ENCODE measurements around the gene CDH4. TPM values are rescaled to one million over a fixed set of nuclear protein-coding genes. Genes with fewer than 3 reads are reported as not detected.
A peak's percentile ranks its signal among the peaks of the same experiment; 100 is the strongest.

The CDH4 gene
- total and polyA plus RNA-seq, 2 of the 13 experiments (the other 11 are each of a cell fraction or from before 2014, with no cell fraction given) = not detected

DNA sequence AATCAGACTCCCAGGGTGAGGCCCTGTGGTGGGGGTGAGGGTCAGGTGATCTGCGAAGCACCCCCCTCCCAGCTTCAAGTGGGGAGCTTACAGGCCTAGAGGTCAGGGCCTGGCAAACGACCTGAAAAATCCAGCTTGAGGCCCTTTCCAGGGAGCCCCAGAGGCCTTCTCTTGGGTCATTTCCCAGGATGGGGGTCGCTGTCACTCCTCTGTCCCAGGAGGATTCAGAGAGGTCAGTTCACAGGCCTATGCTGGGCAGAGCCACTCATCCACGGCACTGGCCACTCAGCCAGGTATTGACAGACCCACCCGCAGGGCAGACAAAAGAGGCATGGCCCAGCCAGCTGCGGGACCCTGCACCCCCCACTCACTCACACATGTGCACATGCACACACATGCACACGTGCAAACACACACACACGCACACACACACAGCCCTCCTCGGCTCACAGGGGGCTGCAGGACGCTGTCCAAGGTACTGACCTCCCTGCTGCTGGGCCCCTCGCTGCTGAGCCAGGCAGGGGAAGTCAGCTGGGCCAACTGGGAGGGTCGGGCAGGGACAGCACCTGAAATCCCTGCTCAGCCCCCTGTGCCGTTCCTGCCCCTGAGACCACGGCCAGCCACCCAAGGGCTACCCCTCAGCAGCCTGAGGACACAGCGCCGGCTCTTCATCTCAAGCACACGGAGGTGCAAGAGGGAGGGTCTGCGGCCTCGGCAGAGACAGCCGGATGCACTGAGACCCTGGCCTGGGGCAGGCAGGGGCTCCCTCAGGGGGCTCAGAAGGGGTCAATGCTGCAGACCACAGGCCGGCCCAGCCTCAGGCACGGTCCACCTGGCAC, 699.9 kb downstream of the CDH4 start (continued):
- TF ChIP-seq, protein P1, sequence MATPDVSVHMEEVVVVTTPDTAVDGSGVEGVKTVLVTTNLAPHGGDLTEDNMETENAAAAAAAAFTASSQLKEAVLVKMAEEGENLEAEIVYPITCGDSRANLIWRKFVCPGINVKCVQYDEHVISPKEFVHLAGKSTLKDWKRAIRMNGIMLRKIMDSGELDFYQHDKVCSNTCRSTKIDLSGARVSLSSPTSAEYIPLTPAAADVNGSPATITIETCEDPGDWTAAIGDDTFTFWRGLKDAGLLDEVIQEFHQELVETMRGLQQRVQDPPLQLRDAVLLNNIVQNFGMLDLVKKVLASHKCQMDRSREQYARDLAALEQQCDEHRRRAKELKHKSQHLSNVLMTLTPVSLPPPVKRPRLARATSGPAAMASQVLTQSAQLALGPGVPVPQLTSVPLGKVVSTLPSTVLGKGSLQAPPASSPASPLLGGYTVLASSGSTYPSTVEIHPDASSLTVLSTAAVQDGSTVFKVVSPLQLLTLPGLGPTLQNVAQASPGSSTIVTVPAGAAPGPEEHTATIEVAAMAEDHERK (CRISPR knock-in tag; IDR thresholded peaks at IDR 0.05; ENCODE audit: low read depth) = no peak
- TF ChIP-seq THYN1 (CRISPR knock-in tag; IDR thresholded peaks at IDR 0.05; ENCODE audit: borderline replicate concordance, low read depth) (no peak), ZNF703 (CRISPR knock-in tag; IDR thresholded peaks at IDR 0.05; ENCODE audit: borderline replicate concordance) (peak; percentile 30; the same call in 1 of the 2 replicates), GATAD2A (CRISPR knock-in tag; IDR thresholded peaks at IDR 0.05) (peak; percentile 61; the same call in 1 of the 2 replicates), THAP11 (CRISPR knock-in tag; IDR thresholded peaks at IDR 0.05) (peak; percentile 75; the same call in 1 of the 2 replicates), CHD2 (IDR thresholded peaks at IDR 0.05; ENCODE audit: low read depth, low read length) (0 out of 2 replicates have a peak, but pooled peaks have one; percentile 22), ZNF724P (CRISPR knock-in tag; IDR thresholded peaks at IDR 0.05; ENCODE audit: borderline replicate concordance) (peak; percentile 99), ZFAT (CRISPR knock-in tag; conservative IDR thresholded peaks at IDR 0.05) (peak; percentile 81), CBFB (CRISPR knock-in tag; IDR thresholded peaks at IDR 0.05) (no peak), ZNF549 (CRISPR knock-in tag; IDR thresholded peaks at IDR 0.05) (no peak), TEAD3 (CRISPR knock-in tag; optimal IDR thresholded peaks at IDR 0.05; ENCODE audit: borderline replicate concordance) (peak; percentile 74), ATRX (CRISPR knock-in tag; IDR thresholded peaks at IDR 0.05; ENCODE audit: borderline replicate concordance) (no peak)
- TF ChIP-seq, protein P2, sequence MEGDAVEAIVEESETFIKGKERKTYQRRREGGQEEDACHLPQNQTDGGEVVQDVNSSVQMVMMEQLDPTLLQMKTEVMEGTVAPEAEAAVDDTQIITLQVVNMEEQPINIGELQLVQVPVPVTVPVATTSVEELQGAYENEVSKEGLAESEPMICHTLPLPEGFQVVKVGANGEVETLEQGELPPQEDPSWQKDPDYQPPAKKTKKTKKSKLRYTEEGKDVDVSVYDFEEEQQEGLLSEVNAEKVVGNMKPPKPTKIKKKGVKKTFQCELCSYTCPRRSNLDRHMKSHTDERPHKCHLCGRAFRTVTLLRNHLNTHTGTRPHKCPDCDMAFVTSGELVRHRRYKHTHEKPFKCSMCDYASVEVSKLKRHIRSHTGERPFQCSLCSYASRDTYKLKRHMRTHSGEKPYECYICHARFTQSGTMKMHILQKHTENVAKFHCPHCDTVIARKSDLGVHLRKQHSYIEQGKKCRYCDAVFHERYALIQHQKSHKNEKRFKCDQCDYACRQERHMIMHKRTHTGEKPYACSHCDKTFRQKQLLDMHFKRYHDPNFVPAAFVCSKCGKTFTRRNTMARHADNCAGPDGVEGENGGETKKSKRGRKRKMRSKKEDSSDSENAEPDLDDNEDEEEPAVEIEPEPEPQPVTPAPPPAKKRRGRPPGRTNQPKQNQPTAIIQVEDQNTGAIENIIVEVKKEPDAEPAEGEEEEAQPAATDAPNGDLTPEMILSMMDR (CRISPR knock-in tag; IDR thresholded peaks at IDR 0.05) = no peak
- TF ChIP-seq, protein P3, sequence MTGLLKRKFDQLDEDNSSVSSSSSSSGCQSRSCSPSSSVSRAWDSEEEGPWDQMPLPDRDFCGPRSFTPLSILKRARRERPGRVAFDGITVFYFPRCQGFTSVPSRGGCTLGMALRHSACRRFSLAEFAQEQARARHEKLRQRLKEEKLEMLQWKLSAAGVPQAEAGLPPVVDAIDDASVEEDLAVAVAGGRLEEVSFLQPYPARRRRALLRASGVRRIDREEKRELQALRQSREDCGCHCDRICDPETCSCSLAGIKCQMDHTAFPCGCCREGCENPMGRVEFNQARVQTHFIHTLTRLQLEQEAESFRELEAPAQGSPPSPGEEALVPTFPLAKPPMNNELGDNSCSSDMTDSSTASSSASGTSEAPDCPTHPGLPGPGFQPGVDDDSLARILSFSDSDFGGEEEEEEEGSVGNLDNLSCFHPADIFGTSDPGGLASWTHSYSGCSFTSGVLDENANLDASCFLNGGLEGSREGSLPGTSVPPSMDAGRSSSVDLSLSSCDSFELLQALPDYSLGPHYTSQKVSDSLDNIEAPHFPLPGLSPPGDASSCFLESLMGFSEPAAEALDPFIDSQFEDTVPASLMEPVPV (CRISPR knock-in tag; IDR thresholded peaks at IDR 0.05) = no peak
- TF ChIP-seq, protein P4, sequence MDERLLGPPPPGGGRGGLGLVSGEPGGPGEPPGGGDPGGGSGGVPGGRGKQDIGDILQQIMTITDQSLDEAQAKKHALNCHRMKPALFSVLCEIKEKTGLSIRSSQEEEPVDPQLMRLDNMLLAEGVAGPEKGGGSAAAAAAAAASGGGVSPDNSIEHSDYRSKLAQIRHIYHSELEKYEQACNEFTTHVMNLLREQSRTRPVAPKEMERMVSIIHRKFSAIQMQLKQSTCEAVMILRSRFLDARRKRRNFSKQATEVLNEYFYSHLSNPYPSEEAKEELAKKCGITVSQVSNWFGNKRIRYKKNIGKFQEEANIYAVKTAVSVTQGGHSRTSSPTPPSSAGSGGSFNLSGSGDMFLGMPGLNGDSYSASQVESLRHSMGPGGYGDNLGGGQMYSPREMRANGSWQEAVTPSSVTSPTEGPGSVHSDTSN (CRISPR knock-in tag; IDR thresholded peaks at IDR 0.05) = no peak
- TF ChIP-seq, protein P5, sequence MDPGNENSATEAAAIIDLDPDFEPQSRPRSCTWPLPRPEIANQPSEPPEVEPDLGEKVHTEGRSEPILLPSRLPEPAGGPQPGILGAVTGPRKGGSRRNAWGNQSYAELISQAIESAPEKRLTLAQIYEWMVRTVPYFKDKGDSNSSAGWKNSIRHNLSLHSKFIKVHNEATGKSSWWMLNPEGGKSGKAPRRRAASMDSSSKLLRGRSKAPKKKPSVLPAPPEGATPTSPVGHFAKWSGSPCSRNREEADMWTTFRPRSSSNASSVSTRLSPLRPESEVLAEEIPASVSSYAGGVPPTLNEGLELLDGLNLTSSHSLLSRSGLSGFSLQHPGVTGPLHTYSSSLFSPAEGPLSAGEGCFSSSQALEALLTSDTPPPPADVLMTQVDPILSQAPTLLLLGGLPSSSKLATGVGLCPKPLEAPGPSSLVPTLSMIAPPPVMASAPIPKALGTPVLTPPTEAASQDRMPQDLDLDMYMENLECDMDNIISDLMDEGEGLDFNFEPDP (CRISPR knock-in tag; conservative IDR thresholded peaks at IDR 0.05) = peak; percentile 96; the same call in 1 of the 2 replicates
- TF ChIP-seq, protein P6, sequence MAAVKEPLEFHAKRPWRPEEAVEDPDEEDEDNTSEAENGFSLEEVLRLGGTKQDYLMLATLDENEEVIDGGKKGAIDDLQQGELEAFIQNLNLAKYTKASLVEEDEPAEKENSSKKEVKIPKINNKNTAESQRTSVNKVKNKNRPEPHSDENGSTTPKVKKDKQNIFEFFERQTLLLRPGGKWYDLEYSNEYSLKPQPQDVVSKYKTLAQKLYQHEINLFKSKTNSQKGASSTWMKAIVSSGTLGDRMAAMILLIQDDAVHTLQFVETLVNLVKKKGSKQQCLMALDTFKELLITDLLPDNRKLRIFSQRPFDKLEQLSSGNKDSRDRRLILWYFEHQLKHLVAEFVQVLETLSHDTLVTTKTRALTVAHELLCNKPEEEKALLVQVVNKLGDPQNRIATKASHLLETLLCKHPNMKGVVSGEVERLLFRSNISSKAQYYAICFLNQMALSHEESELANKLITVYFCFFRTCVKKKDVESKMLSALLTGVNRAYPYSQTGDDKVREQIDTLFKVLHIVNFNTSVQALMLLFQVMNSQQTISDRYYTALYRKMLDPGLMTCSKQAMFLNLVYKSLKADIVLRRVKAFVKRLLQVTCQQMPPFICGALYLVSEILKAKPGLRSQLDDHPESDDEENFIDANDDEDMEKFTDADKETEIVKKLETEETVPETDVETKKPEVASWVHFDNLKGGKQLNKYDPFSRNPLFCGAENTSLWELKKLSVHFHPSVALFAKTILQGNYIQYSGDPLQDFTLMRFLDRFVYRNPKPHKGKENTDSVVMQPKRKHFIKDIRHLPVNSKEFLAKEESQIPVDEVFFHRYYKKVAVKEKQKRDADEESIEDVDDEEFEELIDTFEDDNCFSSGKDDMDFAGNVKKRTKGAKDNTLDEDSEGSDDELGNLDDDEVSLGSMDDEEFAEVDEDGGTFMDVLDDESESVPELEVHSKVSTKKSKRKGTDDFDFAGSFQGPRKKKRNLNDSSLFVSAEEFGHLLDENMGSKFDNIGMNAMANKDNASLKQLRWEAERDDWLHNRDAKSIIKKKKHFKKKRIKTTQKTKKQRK (IDR thresholded peaks at IDR 0.05; ENCODE audit: low read length) = no peak

Data from HepG2 (cell line).